NCI-H526 treated with DMSO at 0.1 percent for 48 hours (cell line): Measurements from ENCODE around the gene ASB11.
A peak's percentile ranks its signal among the peaks of the same experiment; 100 is the strongest.

Experiments
- DNase-seq: peaks from one replicate; lab custom pipeline; 2025; lab: John Stamatoyannopoulos, UW

The ASB11 gene

GRCh38 chrX:15315509-15315908 lies at the start of gene ASB11:
ASB11 (minus strand) TSS chrX:15315640; CDS start chrX:15315605, 35 bp downstream.
- DNase-seq = no peak

DNA sequence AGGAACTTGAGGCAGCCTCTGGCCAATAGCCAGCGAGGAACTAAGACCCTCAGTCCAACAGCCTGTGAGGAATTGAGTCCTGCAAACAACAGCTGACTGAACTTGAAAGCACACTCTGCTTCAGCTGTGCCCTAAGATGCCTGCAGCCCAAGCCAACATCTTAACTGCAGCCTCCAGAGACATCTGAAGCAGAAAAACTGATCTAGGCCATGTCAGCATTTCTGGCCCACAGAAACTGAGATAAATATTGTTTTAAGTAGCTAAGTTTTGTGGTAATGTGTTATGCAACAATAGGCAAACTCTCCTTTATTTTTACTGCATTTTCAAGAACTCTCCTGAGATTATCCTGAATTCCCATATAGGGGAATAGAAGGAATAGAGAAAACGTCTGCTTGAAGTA lies 44.3 kb upstream of the ASB11 start:
- no peak for DNase-seq

- peak; percentile 15 for DNase-seq
These were observed 43.1 kb upstream of the ASB11 start for GRCh38 chrX:15358533-15358932.

GRCh38 chrX:15356444-15356843 lies 41.0 kb upstream of the ASB11 start:
- no peak for DNase-seq

DNA sequence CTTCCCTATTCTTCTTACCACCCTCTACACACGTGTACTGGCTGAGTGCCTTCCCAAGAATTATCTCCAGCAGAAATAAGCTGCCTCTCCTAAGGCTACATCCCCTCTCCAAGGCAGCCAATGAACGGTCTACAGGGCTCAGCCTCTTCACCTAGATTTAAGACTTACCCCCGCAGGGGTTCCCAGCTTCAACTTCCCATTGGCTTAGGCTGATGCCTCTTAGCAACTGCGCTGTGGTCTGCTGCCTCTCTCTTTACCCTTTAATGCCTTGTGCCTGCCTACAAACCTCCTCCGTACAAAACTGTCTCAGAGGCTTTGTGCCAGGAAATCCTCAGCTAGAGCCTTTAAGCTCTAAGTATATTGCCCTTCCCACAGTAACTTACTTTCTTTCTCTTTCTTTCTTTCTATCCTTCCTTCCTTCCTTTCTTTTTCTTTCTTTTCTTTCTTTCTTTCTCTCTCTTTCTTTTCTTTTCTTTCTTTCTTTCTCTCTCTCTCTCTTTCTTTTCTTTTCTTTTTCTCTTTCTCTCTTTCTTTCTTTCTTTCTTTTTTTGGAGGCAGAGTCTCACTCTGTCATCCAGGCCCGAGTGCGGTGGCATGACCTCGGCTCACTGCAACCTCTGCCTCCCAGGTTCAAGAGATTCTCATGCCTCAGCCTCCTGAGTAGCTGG lies 35.0 kb upstream of the ASB11 start:
- no peak for DNase-seq

- peak; percentile 75 for DNase-seq
These were observed 33.6 kb upstream of the ASB11 start for GRCh38 chrX:15349046-15349445.

GRCh38 chrX:15345976-15346375 lies 30.5 kb upstream of the ASB11 start:
- no peak for DNase-seq

GRCh38 chrX:15344106-15344505 lies 28.7 kb upstream of the ASB11 start:
- DNase-seq = no peak

DNA sequence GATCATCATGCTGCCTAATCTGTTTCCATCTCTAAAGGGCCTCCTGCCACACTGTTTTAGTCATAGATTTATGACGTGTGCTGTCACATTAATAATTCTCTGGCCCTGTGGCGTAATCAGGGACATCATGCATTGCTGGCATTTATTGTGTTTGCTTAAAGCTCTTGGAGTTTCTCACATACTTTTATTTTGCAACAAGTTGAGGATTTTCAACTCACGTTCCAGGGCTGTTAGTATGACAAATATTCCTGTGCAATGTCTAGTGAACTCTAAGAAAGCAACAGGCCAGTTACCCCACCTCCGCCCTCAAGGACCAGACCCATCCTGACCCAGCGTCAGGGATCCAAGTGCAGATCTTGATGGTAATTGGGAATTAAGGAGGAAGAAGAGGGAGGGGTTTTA lies 27.6 kb upstream of the ASB11 start:
- DNase-seq = no peak

DNA sequence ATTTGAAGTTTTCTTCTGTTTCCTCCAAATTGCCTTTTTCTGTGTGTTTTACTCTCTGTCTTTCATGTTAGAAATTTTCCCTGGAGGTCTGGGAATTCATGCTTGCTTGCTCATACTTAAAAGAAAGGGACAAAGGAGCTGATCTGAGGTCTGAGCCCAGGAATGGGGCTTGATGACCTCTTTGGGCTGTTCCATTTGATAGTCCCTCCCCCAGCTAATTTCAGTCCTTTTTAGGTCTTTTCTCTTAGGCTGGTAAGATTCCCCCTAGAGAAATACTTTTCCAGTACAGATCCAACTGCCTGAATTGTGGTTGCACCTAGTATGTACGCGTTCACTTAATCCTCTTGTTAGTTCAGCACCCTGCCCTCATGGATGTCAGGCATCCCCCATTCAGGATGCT lies 25.4 kb upstream of the ASB11 start:
- DNase-seq = no peak

DNA sequence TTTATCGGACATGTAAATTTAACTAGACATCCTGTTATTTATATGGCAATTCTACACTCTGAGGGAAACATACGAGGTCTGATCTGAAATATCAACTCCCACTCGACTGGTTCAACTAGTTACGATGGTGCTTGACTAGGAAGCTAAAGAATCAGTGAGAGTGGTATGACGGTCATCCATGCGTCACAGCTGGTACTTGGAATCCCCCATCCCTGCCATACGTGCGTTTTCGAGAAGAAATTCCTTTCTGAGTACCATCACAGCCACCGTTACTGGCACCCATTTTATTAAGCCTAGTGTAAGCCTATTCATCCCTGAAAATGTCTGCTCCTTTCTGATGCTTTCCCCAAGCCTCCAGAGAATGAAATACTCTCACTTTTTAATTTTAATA lies 20.6 kb upstream of the ASB11 start:
- no peak for DNase-seq

GRCh38 chrX:15335135-15336022 lies 19.9 kb upstream of the ASB11 start, which contains the start of gene PIGA:
PIGA (minus strand) TSS chrX:15335523; CDS start chrX:15331930, 3,593 bp downstream.
- peak; percentile 95 for DNase-seq

GRCh38 chrX:15334561-15334960 lies 19.1 kb upstream of the ASB11 start:
- no peak for DNase-seq

GRCh38 chrX:15328821-15329220 lies 13.4 kb upstream of the ASB11 start:
- no peak for DNase-seq

DNA sequence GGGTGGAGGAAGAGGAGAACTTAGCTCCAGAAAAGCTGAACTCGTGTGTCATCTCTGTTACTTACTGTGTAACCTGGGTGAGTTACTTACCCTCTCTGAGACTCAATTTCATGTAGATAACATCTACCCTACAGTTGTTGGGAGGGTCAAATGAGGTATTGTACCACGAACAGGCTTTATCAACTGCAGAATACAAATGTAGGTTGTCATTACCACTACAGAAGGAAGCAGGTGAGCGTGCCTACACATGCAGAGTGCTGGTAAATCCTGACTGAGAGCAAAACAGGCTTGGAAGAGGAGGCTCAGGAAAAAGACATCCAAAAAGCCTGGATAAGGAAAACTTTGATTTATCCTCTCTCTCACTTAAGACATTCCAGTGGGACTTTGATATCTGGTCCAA lies 12.7 kb upstream of the ASB11 start:
- DNase-seq = no peak

- DNase-seq = no peak
These were observed 7.0 kb upstream of the ASB11 start for GRCh38 chrX:15322472-15322871.

GRCh38 chrX:15322072-15322471 lies 6.6 kb upstream of the ASB11 start:
- DNase-seq = no peak

DNA sequence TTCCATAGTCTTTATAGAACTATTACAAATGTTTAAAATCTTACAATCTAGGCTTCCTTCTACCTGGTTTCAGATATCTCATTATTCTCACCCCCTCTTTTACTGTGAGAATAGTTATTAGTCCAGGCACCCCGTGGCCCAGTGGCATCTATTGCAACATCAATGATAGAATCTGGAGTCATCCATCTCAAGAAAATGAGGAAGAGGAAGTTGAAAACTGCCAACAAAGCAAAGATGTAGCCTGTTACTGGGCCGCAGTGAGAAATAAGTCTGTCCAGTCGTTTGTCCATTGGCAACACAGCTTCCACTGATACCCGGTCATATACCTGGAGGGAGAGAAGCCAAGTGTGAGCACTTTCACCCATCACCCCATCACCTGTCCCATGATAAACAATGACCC lies 6.0 kb upstream of the ASB11 start:
- no peak for DNase-seq

DNA sequence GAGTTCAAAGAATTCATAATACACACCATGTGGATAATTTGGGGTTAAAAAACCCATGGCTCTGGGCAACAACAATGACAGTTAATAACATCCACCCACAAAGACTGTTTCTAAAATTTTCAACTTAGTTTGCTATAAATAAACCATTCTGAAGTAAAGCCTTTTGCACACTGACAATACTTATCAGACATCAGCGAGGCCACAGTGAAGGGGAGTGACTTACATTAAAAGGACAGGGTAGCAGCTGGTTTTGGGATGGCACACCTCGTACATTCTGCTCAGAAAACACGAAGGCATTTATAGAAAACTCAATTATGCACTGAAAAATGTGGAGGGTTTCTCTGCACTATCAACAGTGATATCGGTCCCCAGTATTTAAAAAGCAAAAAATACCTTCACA lies 4.9 kb upstream of the ASB11 start:
- DNase-seq = no peak

DNA sequence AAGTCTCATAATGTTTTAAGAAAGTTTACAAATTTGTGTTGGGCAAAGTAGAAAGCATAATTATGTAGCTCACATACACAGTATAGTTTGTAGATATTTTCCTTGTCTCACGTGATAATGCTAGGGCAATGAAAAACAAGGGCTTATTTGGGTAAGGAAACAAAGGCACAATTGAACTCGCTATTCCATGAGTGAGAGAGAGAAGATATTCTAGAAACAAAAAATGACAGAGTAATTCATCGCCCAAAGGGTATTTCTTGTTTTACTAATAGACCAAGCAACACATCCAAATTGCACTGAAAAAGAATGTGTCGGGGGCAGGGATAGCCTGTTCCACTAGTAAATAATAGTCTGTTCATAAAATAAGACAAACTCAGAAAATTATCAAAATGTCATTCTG lies 3.6 kb upstream of the ASB11 start:
- DNase-seq = no peak

- no peak for DNase-seq
These were observed 968 bp downstream of the ASB11 start for GRCh38 chrX:15314472-15314871.

- no peak for DNase-seq
These were observed 4.3 kb downstream of the ASB11 start for GRCh38 chrX:15311119-15311518.

DNA sequence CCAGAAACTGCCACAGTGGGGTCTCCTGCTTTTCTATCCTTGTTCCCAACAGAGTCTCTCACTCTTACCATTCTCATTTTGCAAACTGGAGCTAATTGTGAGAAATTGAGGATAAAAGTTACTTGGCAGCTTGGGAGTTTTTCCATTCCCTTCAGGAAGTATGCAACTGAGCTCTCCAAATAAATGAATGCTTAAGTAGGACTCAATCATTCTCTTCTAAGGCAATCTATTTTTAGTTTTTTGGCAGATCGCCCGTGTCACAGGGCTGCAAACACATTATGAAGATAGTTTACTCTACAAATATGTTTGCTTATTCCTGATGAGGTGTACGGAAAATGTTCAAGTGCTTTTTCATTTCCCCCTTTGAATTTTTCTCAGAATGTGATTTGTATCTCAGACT lies 5.3 kb downstream of the ASB11 start:
- DNase-seq = no peak
